HG02970 (cell line): ENCODE data around the gene SMPD4.
"Not testable (repeated sequence)": the region's sequence is repeated elsewhere in the genome, so short reads cannot be mapped to it uniquely, and the experiment has no call there.

Source experiments
- ATAC-seq: cut with Tn5 transposase; IDR thresholded peaks from one replicate; pipeline ENCODE4 v1.9.1; 2021; ENCODE audit warnings: mild to moderate bottlenecking, moderate library complexity, moderate number of reproducible peaks; ENCODE audit not compliant: unreplicated experiment, low FRiP score

Gene SMPD4

DNA sequence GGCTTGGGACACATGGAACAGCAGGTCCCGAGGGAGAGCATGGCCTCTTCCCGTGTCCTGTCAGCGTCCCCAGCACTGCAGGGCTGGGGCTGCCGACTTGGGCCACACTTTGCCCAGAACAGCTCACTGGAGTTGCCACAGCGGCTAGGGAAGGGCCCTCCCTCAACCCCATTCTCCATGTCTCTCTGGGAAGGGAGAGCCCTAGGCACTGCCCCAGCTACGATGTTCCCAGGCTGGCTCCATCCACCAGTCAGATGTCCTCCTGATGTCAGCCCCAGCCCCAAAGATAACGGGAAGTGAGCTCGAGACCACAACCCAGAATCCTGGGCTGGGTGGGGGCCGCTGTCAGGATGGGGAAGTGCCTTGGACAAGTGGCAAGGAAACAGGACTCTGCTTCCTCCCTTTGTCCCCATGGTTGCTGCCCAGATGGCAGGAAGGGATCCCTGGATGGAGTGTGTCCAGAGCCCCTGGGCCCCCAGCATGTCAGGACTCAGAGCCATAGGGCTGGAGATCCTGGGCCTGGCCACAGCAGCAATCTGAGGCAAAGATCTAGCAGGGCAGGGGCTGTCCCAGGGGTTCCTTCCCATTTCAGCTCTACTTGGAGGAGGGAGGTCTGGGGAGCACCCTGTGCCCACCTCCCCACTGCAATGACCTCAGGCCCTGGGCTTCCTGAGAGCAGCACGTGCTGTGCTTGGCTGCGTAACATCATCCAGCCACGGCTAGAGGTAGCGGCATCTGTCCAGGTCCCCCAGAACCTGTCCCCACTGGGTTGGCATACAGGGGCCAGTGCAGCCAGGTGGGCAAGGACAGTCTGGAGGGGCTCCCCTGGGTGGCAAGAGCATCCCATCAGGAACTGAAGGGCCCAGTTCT lies 38.8 kb downstream of the SMPD4 start:
- not testable (repeated sequence) for ATAC-seq

- not testable (repeated sequence) for ATAC-seq
Measured at GRCh38 chr2:130141645-130142370, 39.6 kb downstream of the SMPD4 start.

- ATAC-seq: not testable (repeated sequence)
Measured at GRCh38 chr2:130141002-130141401, 40.4 kb downstream of the SMPD4 start.

DNA sequence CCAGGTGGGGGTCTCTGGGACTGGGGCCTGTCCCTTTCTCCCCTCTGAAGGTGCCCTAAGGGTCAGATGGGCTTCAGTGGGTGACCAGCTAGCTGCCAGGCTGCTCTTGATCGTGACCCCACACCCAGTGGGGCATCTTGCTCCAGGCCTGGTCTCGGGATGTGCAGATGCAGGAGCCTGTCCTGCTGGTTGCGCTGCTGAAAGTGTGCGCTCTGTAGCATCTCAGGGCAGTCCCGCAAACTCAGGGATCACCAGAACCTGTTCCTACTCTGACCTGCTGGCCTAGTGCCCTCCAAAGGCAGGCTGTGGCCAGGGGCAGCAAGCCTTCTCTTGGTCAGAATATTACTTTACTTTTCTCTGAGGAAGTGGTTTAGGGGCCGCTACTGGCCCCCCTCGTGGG lies 40.9 kb downstream of the SMPD4 start:
- ATAC-seq: not testable (repeated sequence)

- ATAC-seq: not testable (repeated sequence)
Measured at GRCh38 chr2:130139331-130140280, 41.8 kb downstream of the SMPD4 start.

DNA sequence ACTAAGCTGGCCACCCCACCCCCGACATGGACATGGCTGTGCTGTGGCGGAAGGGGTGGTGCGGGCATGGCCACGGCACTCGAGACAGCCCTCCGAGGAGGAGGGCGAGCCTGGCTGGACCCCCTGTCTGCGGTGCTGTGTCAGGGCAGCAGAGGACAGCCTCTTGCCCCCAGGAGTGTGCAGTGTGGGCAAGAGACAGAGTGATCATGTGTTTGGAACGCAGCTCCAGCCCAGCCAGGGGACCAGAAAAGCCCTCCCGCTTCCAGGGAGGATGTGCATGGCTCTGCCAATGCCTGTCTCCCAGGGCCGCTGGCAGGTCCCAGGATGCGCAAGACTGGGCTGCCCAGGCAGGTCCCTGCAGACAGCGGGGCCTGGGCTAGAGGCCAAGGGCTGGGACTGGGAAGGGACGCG lies 42.6 kb downstream of the SMPD4 start:
- not testable (repeated sequence) for ATAC-seq

- not testable (repeated sequence) for ATAC-seq
Measured at GRCh38 chr2:130138326-130138725, 43.1 kb downstream of the SMPD4 start.

DNA sequence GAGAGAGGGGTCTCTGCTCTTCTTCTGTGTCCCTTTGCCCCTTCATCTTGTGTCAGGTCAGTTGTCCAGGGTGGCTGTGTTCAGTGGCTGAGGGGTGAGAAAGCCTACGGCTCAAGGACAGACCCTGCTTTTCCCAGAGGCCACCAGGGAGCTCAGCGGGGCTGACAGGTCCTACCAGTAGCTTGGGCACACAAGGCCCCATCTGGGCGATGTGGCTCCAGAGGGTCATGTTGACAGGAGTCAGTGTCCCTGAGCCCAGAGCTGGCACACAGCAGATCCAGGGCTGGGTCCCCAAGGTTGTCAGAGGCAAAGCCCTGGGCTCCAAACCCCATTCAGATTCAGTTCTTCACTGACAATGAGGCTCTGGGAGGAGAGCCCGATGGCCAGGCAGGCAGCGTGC lies 44.3 kb downstream of the SMPD4 start:
- ATAC-seq: not testable (repeated sequence)

DNA sequence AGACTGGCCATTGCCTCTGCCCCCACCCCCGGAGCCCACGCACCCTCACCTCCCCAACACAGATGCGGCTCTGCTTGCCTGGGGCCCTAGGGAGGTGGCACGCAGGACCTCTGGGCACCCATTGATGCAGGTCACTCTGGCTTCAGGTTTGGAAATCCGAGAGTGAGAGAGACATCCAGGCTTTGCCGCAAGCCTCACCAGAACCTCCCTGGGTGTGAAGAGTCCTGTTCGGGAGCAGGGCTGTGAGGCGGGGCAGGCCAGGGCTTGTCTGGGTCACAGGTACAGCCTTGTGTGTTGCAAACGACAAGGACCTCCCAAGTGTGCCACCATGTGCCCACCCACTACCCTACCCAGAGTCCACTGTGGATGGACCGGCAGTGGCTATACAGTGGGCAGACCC lies 44.9 kb downstream of the SMPD4 start:
- ATAC-seq: not testable (repeated sequence)

DNA sequence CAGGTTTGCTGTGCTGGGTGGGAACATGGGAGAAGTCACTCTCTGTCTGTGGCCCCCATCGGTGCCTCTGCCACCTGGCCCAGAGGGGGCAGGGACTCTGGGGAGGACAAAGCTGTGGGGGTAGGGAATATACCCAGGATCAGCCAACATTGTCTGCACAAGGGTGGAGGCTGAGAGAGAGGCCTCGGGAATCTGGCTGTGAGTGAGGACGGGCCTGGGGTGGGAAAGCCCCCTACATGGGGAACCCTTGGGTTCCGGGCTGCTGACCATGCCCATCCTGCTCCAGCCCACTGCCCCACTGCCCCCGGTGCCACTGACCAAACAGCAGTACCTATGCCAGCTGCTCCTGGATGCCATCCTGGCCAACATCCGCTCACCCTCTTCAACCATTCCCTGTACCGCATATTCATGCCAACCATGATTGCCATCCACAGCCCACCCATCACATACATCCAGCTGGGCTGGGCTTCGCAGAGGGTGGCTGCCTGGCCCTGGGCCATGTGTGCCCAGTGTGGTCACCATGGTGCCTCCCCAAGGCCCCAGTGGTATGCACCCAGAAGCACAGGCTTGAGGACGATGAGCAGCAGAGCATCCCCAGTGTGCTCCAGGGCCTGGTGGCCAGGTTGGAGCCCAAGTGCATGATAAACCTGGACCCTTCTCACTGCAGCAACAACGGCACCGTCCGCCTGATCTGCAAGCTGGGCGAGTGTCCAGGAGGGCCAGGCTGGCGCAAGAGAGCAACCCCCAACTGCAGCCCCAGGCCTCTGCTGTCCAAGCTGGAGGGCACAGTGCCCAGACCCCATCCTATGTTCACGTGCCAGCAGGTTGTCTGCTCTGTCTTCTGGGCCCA lies 45.5 kb downstream of the SMPD4 start:
- ATAC-seq: no peak

DNA sequence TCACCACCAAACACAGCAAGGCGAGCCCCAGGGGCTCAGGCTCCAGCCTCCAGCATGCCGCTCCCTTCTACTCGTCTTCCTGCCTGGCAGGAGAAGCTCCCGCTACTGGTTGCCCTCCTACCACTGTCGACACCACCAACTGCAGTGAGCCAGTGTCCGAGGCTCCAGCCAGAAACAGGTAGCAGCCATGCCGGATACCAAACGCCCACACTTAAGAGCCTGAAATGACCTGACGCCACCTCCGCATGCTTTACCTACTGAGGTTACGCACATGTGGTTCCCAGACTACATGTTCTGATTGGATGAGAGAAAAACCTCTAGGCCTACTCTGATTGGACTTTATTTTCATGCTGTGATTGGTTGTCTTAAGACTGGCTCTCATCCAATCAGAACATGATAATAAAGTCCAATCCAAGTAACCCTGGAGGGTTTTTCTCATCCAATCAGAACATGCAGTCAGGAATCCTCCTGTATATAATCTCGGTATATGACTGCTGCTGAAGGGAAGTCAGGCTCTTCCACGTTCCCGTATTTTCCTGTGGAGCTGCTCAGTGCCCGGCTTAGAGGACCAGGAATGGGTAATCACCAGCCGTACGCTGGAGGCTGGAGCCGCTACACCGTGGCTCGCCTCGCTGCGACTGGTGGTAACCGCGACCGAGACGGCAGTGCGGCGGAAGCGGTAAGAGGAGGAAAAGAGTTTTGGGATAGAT lies 52.1 kb downstream of the SMPD4 start, which contains the start of gene POTEF:
TSS of gene POTEF (minus strand) at position 103 of the 710 bp plus-strand sequence. CDS start 8,707 bp downstream, outside the sequence.
- ATAC-seq: not testable (repeated sequence)

DNA sequence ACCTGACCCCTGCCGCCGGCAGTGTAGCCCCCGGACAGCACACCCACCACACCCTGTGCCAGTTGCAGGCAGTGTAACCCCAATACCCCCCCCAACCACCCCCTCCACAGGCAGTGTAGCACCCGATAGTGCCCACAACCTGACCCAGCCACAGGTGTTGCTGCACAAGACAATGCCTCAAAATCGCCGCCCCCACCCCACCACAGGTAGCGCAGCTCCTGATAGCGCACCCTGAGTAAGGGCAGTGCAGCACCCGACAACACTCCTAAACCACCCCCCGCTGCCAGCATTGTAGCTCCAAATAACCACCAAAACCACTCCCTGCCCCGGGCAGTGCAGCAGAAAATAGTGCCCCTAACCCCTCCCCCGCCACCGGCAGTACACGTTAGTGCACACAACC lies 52.9 kb downstream of the SMPD4 start:
- not testable (repeated sequence) for ATAC-seq

DNA sequence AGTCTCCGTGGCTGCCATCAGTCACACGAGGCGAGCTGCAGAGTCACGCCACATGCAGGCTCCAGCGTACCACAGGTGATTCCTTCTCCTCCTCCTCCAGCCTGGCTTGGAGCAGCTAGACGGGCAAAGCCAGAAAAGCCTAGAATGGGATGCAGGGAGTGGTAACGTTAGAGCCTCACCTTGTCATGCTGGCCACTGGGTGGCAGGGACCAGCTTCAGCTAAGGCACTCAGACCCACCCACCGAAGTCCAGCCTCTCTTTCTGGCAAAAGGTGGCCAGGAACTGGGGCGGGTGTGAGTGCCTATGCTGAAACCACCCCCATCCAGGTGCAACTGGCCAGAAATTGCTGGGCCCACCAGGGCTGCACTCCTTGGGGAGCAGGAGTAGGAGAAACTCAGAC lies 53.7 kb downstream of the SMPD4 start:
- not testable (repeated sequence) for ATAC-seq

GRCh38 chr2:130120924-130121323 lies 60.5 kb downstream of the SMPD4 start:
- ATAC-seq: not testable (repeated sequence)

GRCh38 chr2:130102597-130103363 lies 78.6 kb downstream of the SMPD4 start:
- not testable (repeated sequence) for ATAC-seq
